Hematopoietic multipotent progenitor cell treated with erythropoietin and hydrocortisone succinate and interleukin-3 and kit ligand, for 15 days (in vitro differentiated cells): ENCODE measurements around the gene OR1M1.

Source experiments
- DNase-seq: peaks from one replicate; pipeline ENCODE4 v3.0.0-alpha.2; 2015; ENCODE audit warnings: low spot score

OR1M1 gene

GRCh38 chr19:9075064-9075949, 11.6 kb upstream of the OR1M1 start:
- peak; percentile 50 for DNase-seq

DNA sequence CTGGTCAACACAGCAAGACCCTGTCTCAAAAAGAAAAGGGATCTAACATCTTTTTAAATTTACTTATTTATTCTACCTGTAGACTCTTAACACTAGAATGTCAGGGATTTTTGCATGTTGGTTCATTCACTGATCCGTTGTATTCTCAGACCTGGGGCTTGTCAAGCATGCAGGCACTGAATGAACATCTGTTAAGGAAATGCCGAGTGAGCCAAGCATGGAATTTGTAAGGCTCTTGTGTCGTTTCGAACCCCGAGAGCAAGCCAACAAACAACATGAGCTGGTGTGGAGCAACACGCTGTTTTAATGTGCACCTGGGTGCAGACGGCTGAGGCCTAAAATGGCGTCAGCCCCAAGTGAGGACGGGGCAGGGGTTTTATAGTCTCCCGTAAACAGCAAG, 10.0 kb upstream of the OR1M1 start:
- no peak for DNase-seq

- DNase-seq: no peak
These were observed 8.2 kb upstream of the OR1M1 start for GRCh38 chr19:9078651-9079050.

- no peak for DNase-seq
These were observed 20.5 kb downstream of the OR1M1 start, which contains the start of gene OR7G2 for GRCh38 chr19:9107375-9107774. TSS of gene OR7G2 (minus strand) at chr19:9107475. CDS start at chr19:9103243, 4,232 bp downstream.

GRCh38 chr19:9109959-9110358, 23.1 kb downstream of the OR1M1 start:
- DNase-seq: no peak

DNA sequence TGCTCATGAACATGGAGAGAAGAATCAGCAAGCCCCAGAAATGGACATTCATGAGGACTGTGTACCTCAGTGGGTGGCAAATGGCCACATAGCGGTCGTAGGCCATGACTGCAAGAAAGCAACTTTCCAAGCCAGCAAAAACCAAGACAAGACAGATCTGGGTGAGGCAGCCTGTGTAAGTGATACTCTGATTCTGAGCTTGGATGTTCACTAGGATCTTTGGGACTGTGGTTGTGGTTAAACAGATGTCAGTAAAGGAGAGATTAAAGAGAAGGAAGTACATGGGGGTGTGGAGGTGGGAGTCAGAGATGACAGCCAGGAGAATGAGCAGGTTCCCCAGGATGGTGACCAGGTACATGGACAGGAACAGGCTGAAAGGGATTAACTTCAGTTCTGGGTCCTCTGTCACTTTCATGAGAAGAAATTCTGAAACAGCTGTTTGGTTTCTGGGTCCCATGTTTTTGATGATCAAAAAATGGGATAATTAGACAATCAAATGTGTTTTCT, 28.5 kb downstream of the OR1M1 start, which contains the start of gene OR7G1:
Gene OR7G1, minus strand, starts transcription at position 457 of the 507 bp plus-strand sequence. Its CDS starts 0 bp downstream, at position 457.
- no peak for DNase-seq

DNA sequence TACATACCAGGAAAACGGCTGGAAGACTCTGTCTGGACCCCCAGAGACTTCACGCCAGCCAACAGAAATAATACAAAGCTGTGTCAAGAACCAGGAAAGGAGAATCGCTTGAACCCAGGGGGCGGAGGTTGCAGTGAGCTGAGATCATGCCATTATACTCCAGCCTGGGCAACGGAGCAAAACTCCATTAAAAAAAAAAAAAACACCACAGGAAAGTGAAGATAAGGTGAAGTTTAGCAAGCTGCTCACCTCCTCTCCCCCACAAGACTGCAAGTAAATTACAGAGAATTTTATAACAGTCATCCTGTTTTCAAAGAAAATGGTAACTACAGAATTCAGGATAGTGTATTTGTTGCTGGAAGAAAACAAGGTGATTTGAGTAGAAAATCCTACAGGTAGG, 29.7 kb downstream of the OR1M1 start:
- no peak for DNase-seq

DNA sequence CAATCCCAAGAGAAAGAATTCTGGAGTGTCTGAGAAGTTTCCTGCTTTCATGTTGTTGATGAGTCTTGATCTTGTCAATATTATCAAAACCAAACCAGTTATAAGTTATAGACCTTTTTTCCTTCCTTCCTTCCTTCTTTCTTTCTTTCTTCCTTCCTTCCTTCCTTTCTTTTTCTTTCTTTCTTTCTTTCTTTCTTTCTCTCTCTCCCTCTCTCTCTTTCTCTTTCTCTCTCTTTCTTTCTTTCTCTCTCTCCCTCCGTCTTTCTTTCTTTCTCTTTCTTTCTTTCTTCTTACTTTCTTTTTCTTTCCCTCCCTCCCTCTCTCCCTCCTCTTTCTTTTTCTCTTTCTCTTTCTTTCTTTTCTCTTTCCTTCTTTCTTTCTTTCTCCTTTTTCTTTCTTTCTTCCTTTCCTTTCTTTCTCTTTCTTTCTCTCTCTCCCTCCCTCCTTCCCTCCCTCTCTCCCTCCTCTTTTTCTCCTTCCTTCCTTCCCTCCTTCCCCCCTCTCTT, 40.1 kb downstream of the OR1M1 start, which contains the start of gene OR7G3:
Gene OR7G3, minus strand, starts transcription at position 51 of the 506 bp plus-strand sequence. Its CDS starts 0 bp downstream, at position 51.
- no peak for DNase-seq

DNA sequence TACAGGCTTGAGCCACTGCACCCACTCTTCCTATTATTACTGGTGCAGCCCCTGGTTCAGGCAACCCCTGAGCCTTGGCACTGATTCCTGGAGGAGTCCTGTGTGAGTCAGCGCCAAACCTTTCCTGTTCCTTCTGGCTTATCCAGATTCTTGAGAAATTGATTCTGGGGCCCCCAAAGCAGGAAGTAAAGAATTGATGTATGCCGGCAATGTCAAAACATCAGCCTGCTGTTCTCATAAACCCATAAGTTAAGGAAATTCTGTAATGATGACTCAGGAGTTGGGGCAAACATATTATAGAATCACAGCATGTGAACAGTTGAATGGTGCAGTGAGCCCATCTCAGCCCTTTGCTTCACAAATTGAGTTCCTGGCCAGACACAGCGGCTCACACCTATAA, 41.3 kb downstream of the OR1M1 start:
- DNase-seq: no peak

DNA sequence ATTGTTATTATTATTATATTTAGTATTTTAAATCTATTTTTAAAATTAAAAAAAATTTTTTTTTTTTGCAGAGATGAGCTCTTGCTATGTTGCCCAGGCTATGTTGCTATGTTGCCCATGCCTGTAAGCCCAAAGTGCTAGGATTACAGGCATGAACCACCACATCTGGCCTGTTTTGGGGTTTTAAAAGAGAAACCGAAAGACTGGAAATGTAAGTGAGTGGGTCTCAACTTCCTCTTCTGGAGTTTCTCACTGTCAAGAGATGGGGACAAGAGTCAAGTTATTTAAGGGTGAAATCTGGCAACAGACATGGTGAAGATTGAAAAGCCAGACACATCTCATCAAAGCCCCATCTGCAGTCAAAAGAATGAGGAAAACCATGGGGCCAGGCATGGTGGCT, 44.1 kb downstream of the OR1M1 start:
- DNase-seq: no peak

DNA sequence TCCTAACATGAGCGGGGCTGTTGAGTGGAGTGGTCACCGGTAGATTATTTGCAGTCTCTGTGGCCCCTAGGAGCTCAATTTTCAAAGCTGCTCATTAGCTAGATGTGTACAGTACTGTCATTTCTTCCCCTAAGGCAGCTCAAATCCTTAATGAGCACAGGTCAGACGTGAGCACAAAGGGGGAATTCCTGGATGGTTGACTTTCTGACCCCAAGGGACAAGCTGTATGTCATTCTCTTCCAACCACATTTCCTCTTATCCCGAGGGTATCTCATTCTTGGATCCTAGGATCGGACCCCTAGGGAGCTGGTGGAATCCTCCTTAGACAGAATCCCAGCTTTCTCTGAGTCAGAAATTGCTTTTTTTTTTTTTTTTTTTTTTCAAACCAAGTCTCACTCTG, 45.6 kb downstream of the OR1M1 start:
- no peak for DNase-seq

DNA sequence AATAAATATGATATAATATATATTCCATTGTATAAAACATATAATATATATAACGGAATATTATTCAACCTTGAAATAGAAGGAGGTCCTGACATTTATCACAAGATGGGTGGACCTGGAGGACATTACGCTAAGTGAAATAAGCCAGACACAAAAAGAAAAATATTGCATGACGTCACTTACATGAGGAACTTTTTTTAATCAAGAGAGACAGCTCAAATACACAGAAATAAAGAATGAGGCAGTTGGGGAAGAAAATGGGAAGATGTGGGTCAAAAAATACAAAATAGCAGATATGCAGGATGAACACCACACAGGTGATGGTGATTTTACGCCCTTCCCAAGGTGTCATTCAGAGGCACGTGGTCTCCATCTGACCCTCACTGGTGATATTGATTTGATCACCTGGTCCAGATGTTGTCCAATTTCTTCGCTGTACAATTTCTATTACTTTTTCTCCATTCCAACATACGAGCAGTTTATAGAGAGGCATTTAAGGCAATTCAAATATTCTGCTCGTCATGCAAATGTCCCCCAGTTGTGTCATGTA, 52.8 kb downstream of the OR1M1 start:
- DNase-seq: no peak

- peak; percentile 96 for DNase-seq
These were observed 53.5 kb downstream of the OR1M1 start, which contains the start of gene ZNF317 for GRCh38 chr19:9140159-9140874. TSS of gene ZNF317 (plus strand) at chr19:9140397. CDS start at chr19:9156017, 15,620 bp downstream.

GRCh38 chr19:9144920-9145319, 58.1 kb downstream of the OR1M1 start:
- no peak for DNase-seq
